Measurements from ENCODE around the gene CHST12. TPM values are rescaled to one million over a fixed set of nuclear protein-coding genes. Genes with fewer than 3 reads are reported as not detected.
"Not testable (repeated sequence)": the region's sequence is repeated elsewhere in the genome, so short reads cannot be mapped to it uniquely, and the experiment has no call there.

Gene CHST12
- total RNA-seq, 1 experiment from 2014 or later = 18.3 TPM

DNA sequence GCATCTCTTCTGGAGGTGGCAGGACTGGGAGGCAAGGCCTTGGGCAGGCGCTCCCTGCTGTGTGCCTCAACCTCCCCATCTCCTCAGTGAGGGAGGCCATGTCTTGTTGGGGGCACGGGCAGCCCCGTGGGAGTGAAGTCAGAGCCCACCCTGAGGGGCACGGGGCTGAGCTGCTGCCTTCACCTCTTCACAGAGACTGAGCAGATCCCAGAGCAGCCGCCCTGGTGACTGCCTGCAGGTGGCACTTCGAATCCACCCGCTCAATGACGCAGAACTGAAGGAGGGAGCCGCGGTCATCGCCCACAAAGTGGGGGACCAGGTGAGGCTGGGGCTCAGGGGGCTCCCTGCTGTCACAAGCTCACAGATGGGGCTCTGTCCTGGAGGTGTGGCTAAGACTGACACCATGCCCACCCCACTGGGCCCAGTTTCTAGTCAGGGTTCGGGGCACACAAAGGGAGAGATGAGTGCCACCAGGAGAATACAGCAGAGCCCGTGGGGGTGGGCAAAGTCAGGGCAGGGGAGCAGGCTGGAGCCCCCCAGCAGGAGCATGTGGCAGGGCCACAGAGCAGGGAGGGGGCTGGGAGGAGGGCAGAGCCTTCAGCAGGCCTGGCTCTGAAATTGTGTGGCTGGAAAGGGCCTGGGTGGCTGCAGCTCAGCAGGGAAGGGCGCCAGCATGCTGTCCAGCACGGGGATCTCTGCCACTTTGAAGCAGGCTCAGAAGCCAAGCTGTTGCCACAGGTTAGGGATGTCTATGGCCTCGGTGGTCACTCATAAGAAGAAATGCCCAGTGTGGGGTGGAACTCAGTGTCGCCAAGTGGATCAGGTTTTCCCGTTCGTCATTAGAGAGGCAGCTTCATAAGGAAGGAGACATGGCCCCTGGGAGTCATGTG, 18.8 kb upstream of the CHST12 start:
- Mint-ChIP-seq H3K4me1 (peaks cover 9% of the 10 kb centered on the region), H3K4me3 (no peak overlapping the region), H3K36me3 (peaks cover 21% of the 10 kb centered on the region), H3K9me3 (no peaks in the 10 kb centered on the region), H3K27me3 (ENCODE audit: low read depth) (no peaks in the 10 kb centered on the region), H3K27ac (peak overlapping the region; percentile 65; the same call in 1 of the 2 replicates)
- POLR2A ChIA-PET = interaction anchor here (0.5 kb wide), 1 partner anchor 32 kb away, joined by 3 read pairs; no protein-coding TSS in a partner anchor
- CTCF ChIA-PET = interaction anchor here (0.5 to 2.6 kb wide), 10 partner anchors 15 to 84 kb away, joined by 3 to 35 read pairs (median 4); no protein-coding TSS in a partner anchor
- ATAC-seq = peak; percentile 13
- TF ChIP-seq, protein P1, sequence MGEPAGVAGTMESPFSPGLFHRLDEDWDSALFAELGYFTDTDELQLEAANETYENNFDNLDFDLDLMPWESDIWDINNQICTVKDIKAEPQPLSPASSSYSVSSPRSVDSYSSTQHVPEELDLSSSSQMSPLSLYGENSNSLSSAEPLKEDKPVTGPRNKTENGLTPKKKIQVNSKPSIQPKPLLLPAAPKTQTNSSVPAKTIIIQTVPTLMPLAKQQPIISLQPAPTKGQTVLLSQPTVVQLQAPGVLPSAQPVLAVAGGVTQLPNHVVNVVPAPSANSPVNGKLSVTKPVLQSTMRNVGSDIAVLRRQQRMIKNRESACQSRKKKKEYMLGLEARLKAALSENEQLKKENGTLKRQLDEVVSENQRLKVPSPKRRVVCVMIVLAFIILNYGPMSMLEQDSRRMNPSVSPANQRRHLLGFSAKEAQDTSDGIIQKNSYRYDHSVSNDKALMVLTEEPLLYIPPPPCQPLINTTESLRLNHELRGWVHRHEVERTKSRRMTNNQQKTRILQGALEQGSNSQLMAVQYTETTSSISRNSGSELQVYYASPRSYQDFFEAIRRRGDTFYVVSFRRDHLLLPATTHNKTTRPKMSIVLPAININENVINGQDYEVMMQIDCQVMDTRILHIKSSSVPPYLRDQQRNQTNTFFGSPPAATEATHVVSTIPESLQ (CRISPR knock-in tag; IDR thresholded peaks at IDR 0.05) = no peak
- no peak for TF ChIP-seq KAT7 (CRISPR knock-in tag; IDR thresholded peaks at IDR 0.05; ENCODE audit: borderline replicate concordance)
- TF ChIP-seq CREB1 (CRISPR knock-in tag; IDR thresholded peaks at IDR 0.05) = no peak
- no peak for TF ChIP-seq USF1 (CRISPR knock-in tag; IDR thresholded peaks at IDR 0.05)
- TF ChIP-seq TCF7 (CRISPR knock-in tag; IDR thresholded peaks at IDR 0.05; ENCODE audit: low read depth) = no peak
- no peak for TF ChIP-seq SMAD3 (CRISPR knock-in tag; IDR thresholded peaks at IDR 0.05; ENCODE audit: borderline replicate concordance)
- TF ChIP-seq FOXJ3 (CRISPR knock-in tag; IDR thresholded peaks at IDR 0.05; ENCODE audit: borderline replicate concordance) = no peak
- TF ChIP-seq NFYB (CRISPR knock-in tag; conservative IDR thresholded peaks at IDR 0.05; ENCODE audit: low read depth) = no peak
- DNase-seq (ENCODE audit: low spot score) = no peak

GRCh38 chr7:2386122-2386521, 17.3 kb upstream of the CHST12 start:
- peaks cover 20% of the 10 kb centered on the region for H3K4me1 Mint-ChIP-seq
- ATAC-seq; H3K9me3 Mint-ChIP-seq; H3K4me3 Mint-ChIP-seq; POLR2A ChIA-PET; H3K27me3 Mint-ChIP-seq (ENCODE audit: low read depth); DNase-seq (ENCODE audit: low spot score); H3K36me3 Mint-ChIP-seq; CTCF ChIA-PET: not testable (repeated sequence)
- peak overlapping the region; percentile 49; the same call in 1 of the 2 replicates for H3K27ac Mint-ChIP-seq

DNA sequence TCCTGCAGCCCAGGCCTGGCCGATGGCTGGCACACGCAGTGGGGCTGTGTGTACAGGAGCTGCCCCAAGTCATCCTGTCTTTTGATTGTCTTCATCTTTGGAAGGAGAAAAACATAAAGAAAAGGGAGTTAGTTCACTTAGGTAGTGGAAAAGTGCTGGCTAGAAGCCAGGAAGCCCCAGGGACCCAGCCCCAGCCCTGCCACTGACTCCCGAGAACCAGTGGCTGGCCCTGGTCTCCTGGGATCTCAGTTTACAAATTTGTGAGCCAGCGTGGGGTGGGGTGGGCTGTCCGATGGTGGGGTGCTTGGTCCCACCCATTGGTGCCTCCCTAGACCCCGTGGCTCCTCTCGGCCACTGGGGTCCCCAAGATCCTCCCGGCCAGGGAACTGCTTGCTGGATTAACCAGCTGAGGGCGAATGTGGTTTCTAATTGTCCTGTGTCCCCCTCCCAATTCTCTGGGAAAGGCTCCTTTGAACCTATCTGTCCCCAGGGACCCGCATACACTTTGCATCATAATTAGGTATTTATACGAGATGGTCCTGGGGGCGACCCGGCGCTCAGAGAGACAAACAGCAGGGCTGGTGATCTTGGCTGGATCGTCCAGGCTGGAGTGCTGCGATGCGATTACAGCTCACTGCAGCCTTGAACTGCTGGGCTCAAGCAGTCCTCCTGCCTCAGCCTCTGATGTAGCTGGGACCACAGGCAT, 16.3 kb upstream of the CHST12 start:
- ATAC-seq (peak; percentile 11), DNase-seq (ENCODE audit: low spot score) (no peak)
- ChIA-PET CTCF (interaction anchor here (0.7 to 1.9 kb wide), 4 partner anchors 13 to 288 kb away, joined by 4 to 11 read pairs (median 8); no protein-coding TSS in a partner anchor), POLR2A (interaction anchor here (0.6 kb wide), 1 partner anchor 9 kb away, joined by 3 read pairs; no protein-coding TSS in a partner anchor)
- H3K27ac Mint-ChIP-seq = no peak overlapping the region
- peaks cover 20% of the 10 kb centered on the region for H3K4me1 Mint-ChIP-seq
- no peaks in the 10 kb centered on the region for H3K9me3 Mint-ChIP-seq
- H3K4me3 Mint-ChIP-seq = no peak overlapping the region
- H3K36me3 Mint-ChIP-seq = no peaks in the 10 kb centered on the region
- H3K27me3 Mint-ChIP-seq (ENCODE audit: low read depth) = no peaks in the 10 kb centered on the region
- no peak for TF ChIP-seq ZNF281 (CRISPR knock-in tag; IDR thresholded peaks at IDR 0.05)
- TF ChIP-seq ZNF232 (CRISPR knock-in tag; IDR thresholded peaks at IDR 0.05) = no peak
- no peak for TF ChIP-seq ZNF671 (CRISPR knock-in tag; IDR thresholded peaks at IDR 0.05)
- no peak for TF ChIP-seq TEAD1 (CRISPR knock-in tag; IDR thresholded peaks at IDR 0.05)
- no peak for TF ChIP-seq IRF2 (CRISPR knock-in tag; IDR thresholded peaks at IDR 0.05; ENCODE audit: borderline replicate concordance, low read depth)
- no peak for TF ChIP-seq TP53 (CRISPR knock-in tag; IDR thresholded peaks at IDR 0.05)
- no peak for TF ChIP-seq EMX1 (CRISPR knock-in tag; IDR thresholded peaks at IDR 0.05)
- TF ChIP-seq PRRX2 (CRISPR knock-in tag; IDR thresholded peaks at IDR 0.05) = no peak
- TF ChIP-seq, protein P2, sequence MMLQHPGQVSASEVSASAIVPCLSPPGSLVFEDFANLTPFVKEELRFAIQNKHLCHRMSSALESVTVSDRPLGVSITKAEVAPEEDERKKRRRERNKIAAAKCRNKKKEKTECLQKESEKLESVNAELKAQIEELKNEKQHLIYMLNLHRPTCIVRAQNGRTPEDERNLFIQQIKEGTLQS (CRISPR knock-in tag; conservative IDR thresholded peaks at IDR 0.05) = no peak
- TF ChIP-seq AFF4 (CRISPR knock-in tag; IDR thresholded peaks at IDR 0.05; ENCODE audit: borderline replicate concordance) = no peak
- no peak for TF ChIP-seq USF2 (CRISPR knock-in tag; IDR thresholded peaks at IDR 0.05)

All from WTC11 (cell line).